Caco-2 (cell line): ENCODE data around the gene EZR. TPM values are rescaled to one million over a fixed set of nuclear protein-coding genes. Genes with fewer than 3 reads are reported as not detected.

Experiments
- BruUV-seq: library from RNA; stranded (reverse); fragments of 400-500 nt; replicated peaks from 2 replicates; lab custom pipeline; 2021; lab: Mats Ljungman, UMichigan
- CTCF ChIA-PET: fragments of 300-600 bp; sonication (Branson Sonifier 250); formaldehyde crosslinking; loops from one replicate; lab custom pipeline; 2022; ENCODE audit warnings: antibody characterized with exemption; lab: Charles Lee
- POLR2A ChIA-PET: fragments of 300-600 bp; sonication (Branson Sonifier 250); formaldehyde crosslinking; loops from one replicate; lab custom pipeline; 2022; ENCODE audit warnings: antibody characterized with exemption; lab: Charles Lee
- DNase-seq, 2 experiments: peaks; one replicate each; pipeline versions ENCODE4 v3.0.0 to v3.0.0-alpha.2; 2020 to 2022
- H3K27me3 ChIP-seq: replicated peaks from 2 replicates; pipeline ENCODE4 v1.6.0; 2011; ENCODE audit warnings: low read length; ENCODE audit not compliant: control insufficient read depth, insufficient read depth
- H3K36me3 ChIP-seq: 2 replicates; pipeline ENCODE4 v1.5.1; 2011; ENCODE audit warnings: low read length; ENCODE audit not compliant: control insufficient read depth, insufficient read depth
- H3K4me1 ChIP-seq: fragments of 250-450 bp; sonication (Bioruptor Pico); 2 replicates; pipeline ENCODE4 v1.5.1; 2020; ENCODE audit warnings: mild to moderate bottlenecking
- H3K4me3 ChIP-seq: 2 replicates; pipeline ENCODE4 v1.5.1; 2011; ENCODE audit warnings: low read depth, mild to moderate bottlenecking, control low read depth, low read length
- H3K9me3 ChIP-seq: fragments of 250-450 bp; sonication (Bioruptor Pico); 2 replicates; pipeline ENCODE4 v1.5.1; 2020; ENCODE audit warnings: mild to moderate bottlenecking, moderate library complexity
- H3K27ac Mint-ChIP-seq: one replicate; pipeline ENCODE4 v1.8.0; 2022; ENCODE audit warnings: mixed read lengths; ENCODE audit not compliant: unreplicated experiment
- H3K27me3 Mint-ChIP-seq: one replicate; pipeline ENCODE4 v1.8.0; 2022; ENCODE audit warnings: mixed read lengths; ENCODE audit not compliant: insufficient read depth, unreplicated experiment
- H3K36me3 Mint-ChIP-seq: one replicate; pipeline ENCODE4 v1.8.0; 2022; ENCODE audit warnings: mild to moderate bottlenecking, mixed read lengths; ENCODE audit not compliant: insufficient read depth, unreplicated experiment
- H3K4me1 Mint-ChIP-seq: one replicate; pipeline ENCODE4 v1.8.0; 2022; ENCODE audit warnings: low read depth, mixed read lengths; ENCODE audit not compliant: unreplicated experiment
- H3K4me3 Mint-ChIP-seq: one replicate; pipeline ENCODE4 v1.8.0; 2022; ENCODE audit warnings: mild to moderate bottlenecking, moderate library complexity, mixed read lengths; ENCODE audit not compliant: unreplicated experiment
- H3K9me3 Mint-ChIP-seq: one replicate; pipeline ENCODE4 v1.8.0; 2022; ENCODE audit warnings: mixed read lengths; ENCODE audit not compliant: unreplicated experiment
- CTCF ChIP-seq, 2 experiments: fragments of 200-600 bp in 1 of 2; IDR thresholded peaks; 1 replicate in 1 of 2; 2 replicates in 1 of 2; pipeline versions ENCODE4 v1.5.1 to v1.8.0; 2011 to 2022; ENCODE audit warnings: antibody characterized with exemption in 1 of 2, control low read depth in 1 of 2, inconsistent platforms in 1 of 2, low read depth in 1 of 2, low read length in 1 of 2, mild to moderate bottlenecking in 1 of 2, moderate library complexity in 1 of 2; ENCODE audit not compliant: insufficient read depth in 1 of 2, severe bottlenecking in 1 of 2, unreplicated experiment in 1 of 2
- intact Hi-C: fragments of 100-400 bp; cut with micrococcal nuclease; formaldehyde crosslinking; loops from one replicate; pipeline ENCODE4 v1.10.0; 2022; ENCODE audit not compliant: unreplicated experiment
- total RNA-seq: library from RNA; stranded (reverse); gene quantifications from 2 replicates; pipeline ENCODE4 v1.2.3, GENCODE V29; 2022

The EZR gene
- total RNA-seq, 1 experiment from 2014 or later, result 290 TPM

- POLR2A ChIA-PET, result no interaction called here
- Mint-ChIP-seq H3K4me1 (no peaks in the 10 kb centered on the region), H3K9me3 (no peaks in the 10 kb centered on the region), H3K27me3 (no peaks in the 10 kb centered on the region), H3K36me3 (no peaks in the 10 kb centered on the region), H3K27ac (no peak overlapping the region), H3K4me3 (no peak overlapping the region)
- no peak for DNase-seq
- no peak overlapping the region for H3K4me3 ChIP-seq
- no peaks in the 10 kb centered on the region for H3K36me3 ChIP-seq
- no peak for TF ChIP-seq CTCF (IDR thresholded peaks at IDR 0.05; ENCODE audit: insufficient read depth in 1 of 2, low read depth in 1 of 2, low read length in 1 of 2, severe bottlenecking in 1 of 2, unreplicated experiment in 1 of 2)
- CTCF ChIA-PET, result no interaction called here
- H3K9me3 ChIP-seq, result no peaks in the 10 kb centered on the region
- intact Hi-C loops, result no loop called here
- H3K27me3 ChIP-seq, result no peaks in the 10 kb centered on the region
- no TSS peak for BruUV-seq
- no peaks in the 10 kb centered on the region for H3K4me1 ChIP-seq
These were observed 67.2 kb downstream of the EZR start for GRCh38 chr6:158751921-158752320.

GRCh38 chr6:158751224-158751623, 67.9 kb downstream of the EZR start:
- CTCF ChIA-PET, result no interaction called here
- TF ChIP-seq CTCF (IDR thresholded peaks at IDR 0.05; ENCODE audit: insufficient read depth in 1 of 2, low read depth in 1 of 2, low read length in 1 of 2, severe bottlenecking in 1 of 2, unreplicated experiment in 1 of 2), result no peak
- Histone ChIP-seq H3K36me3 (no peaks in the 10 kb centered on the region), H3K4me3 (no peak overlapping the region), H3K4me1 (no peaks in the 10 kb centered on the region), H3K27me3 (no peaks in the 10 kb centered on the region), H3K9me3 (no peaks in the 10 kb centered on the region)
- no TSS peak for BruUV-seq
- no peak overlapping the region for H3K4me3 Mint-ChIP-seq
- no peaks in the 10 kb centered on the region for H3K4me1 Mint-ChIP-seq
- H3K27ac Mint-ChIP-seq, result no peak overlapping the region
- H3K9me3 Mint-ChIP-seq, result no peaks in the 10 kb centered on the region
- intact Hi-C loops, result no loop called here
- H3K27me3 Mint-ChIP-seq, result no peaks in the 10 kb centered on the region
- POLR2A ChIA-PET, result no interaction called here
- DNase-seq, result no peak
- no peaks in the 10 kb centered on the region for H3K36me3 Mint-ChIP-seq

- no peak for DNase-seq
- no peaks in the 10 kb centered on the region for H3K4me1 Mint-ChIP-seq
- no peak overlapping the region for H3K4me3 Mint-ChIP-seq
- no TSS peak for BruUV-seq
- no peaks in the 10 kb centered on the region for H3K9me3 ChIP-seq
- H3K4me1 ChIP-seq, result no peaks in the 10 kb centered on the region
- intact Hi-C loops, result no loop called here
- POLR2A ChIA-PET, result no interaction called here
- no peaks in the 10 kb centered on the region for H3K27me3 ChIP-seq
- H3K36me3 Mint-ChIP-seq, result no peaks in the 10 kb centered on the region
- H3K36me3 ChIP-seq, result no peaks in the 10 kb centered on the region
- no peak overlapping the region for H3K4me3 ChIP-seq
- H3K27ac Mint-ChIP-seq, result no peak overlapping the region
- no peak for TF ChIP-seq CTCF (IDR thresholded peaks at IDR 0.05; ENCODE audit: insufficient read depth in 1 of 2, low read depth in 1 of 2, low read length in 1 of 2, severe bottlenecking in 1 of 2, unreplicated experiment in 1 of 2)
- CTCF ChIA-PET, result interaction anchor here (1.4 kb wide), 1 partner anchor 26 kb away, joined by 3 read pairs; no protein-coding TSS in a partner anchor
- no peaks in the 10 kb centered on the region for H3K9me3 Mint-ChIP-seq
- no peaks in the 10 kb centered on the region for H3K27me3 Mint-ChIP-seq
These were observed 74.2 kb downstream of the EZR start for GRCh38 chr6:158744986-158745430.
